ENCODE results near the gene ZMYND10. TPM values are rescaled to one million over a fixed set of nuclear protein-coding genes. Genes with fewer than 3 reads are reported as not detected.

ZMYND10 gene
- total RNA-seq, 2 experiments from 2014 or later = 1.7 to 2.8 TPM

- Histone ChIP-seq H3K4me3 (ENCODE audit: low read depth, low read length, poor library complexity, severe bottlenecking) (peak within 1 kb of the TSS; percentile 39), H3K4me1 (ENCODE audit: insufficient read depth, low read length, poor library complexity, severe bottlenecking) (peaks cover 44% of the 10 kb centered on the region), H3K27ac (ENCODE audit: low read depth, low read length, poor library complexity, severe bottlenecking) (no peak within 1 kb of the TSS), H2AFZ (ENCODE audit: low read length) (peak within 1 kb of the TSS; percentile 70), H3K9me3 (ENCODE audit: low read length) (no peaks in the 10 kb centered on the region), H3K79me2 (ENCODE audit: insufficient read depth, low read depth, low read length) (peaks cover 19% of the 10 kb centered on the region), H3K9me2 (ENCODE audit: insufficient read depth, low read length) (no peaks in the 10 kb centered on the region), H3K4me2 (ENCODE audit: low read length) (peak within 1 kb of the TSS; percentile 83), H3K36me3 (ENCODE audit: insufficient read depth, low read length) (peaks cover 11% of the 10 kb centered on the region), H4K20me1 (ENCODE audit: insufficient read depth, low read length) (no peaks in the 10 kb centered on the region; the same call in 1 of the 2 replicates)
- ChIA-PET POLR2A (interaction anchor here (0.6 to 0.8 kb wide), 2 partner anchors 10 to 64 kb away, joined by 3 to 4 read pairs; partner anchors contain the start of genes CYB561D2 and NPRL2), CTCF (ENCODE audit: unreplicated experiment) (no interaction called here)
- no peak for TF ChIP-seq EZH2phosphoT487 (IDR thresholded peaks at IDR 0.05; ENCODE audit: borderline replicate concordance, low read depth, low read length)
- TF ChIP-seq, protein P1, sequence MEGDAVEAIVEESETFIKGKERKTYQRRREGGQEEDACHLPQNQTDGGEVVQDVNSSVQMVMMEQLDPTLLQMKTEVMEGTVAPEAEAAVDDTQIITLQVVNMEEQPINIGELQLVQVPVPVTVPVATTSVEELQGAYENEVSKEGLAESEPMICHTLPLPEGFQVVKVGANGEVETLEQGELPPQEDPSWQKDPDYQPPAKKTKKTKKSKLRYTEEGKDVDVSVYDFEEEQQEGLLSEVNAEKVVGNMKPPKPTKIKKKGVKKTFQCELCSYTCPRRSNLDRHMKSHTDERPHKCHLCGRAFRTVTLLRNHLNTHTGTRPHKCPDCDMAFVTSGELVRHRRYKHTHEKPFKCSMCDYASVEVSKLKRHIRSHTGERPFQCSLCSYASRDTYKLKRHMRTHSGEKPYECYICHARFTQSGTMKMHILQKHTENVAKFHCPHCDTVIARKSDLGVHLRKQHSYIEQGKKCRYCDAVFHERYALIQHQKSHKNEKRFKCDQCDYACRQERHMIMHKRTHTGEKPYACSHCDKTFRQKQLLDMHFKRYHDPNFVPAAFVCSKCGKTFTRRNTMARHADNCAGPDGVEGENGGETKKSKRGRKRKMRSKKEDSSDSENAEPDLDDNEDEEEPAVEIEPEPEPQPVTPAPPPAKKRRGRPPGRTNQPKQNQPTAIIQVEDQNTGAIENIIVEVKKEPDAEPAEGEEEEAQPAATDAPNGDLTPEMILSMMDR (conservative IDR thresholded peaks at IDR 0.05; ENCODE audit: low read length) = no peak
- intact Hi-C loops (cut with micrococcal nuclease; ENCODE audit: unreplicated experiment) = no loop called here
- peak; percentile 52 for DNase-seq (ENCODE audit: low spot score)
- BruUV-seq (replicated peaks) = no TSS peak
Observed at GRCh38 chr3:50340448-50341329, 4.8 kb downstream of the ZMYND10 start, which contains the start of gene RASSF1. Gene RASSF1 (minus strand): TSS chr3:50340836. CDS start chr3:50340805, 31 bp downstream.

GRCh38 chr3:50340147-50340447 lies 5.4 kb downstream of the ZMYND10 start:
- Histone ChIP-seq H3K27ac (ENCODE audit: low read depth, low read length, poor library complexity, severe bottlenecking) (no peak overlapping the region), H3K9me2 (ENCODE audit: insufficient read depth, low read length) (no peaks in the 10 kb centered on the region), H3K36me3 (ENCODE audit: insufficient read depth, low read length) (peaks cover 14% of the 10 kb centered on the region), H2AFZ (ENCODE audit: low read length) (peak overlapping the region; percentile 70; the same call in 1 of the 2 replicates), H4K20me1 (ENCODE audit: insufficient read depth, low read length) (no peaks in the 10 kb centered on the region; the same call in 1 of the 2 replicates), H3K4me2 (ENCODE audit: low read length) (peak overlapping the region; percentile 83; the same call in 1 of the 2 replicates), H3K4me1 (ENCODE audit: insufficient read depth, low read length, poor library complexity, severe bottlenecking) (peaks cover 44% of the 10 kb centered on the region), H3K4me3 (ENCODE audit: low read depth, low read length, poor library complexity, severe bottlenecking) (peak overlapping the region; percentile 39), H3K9me3 (ENCODE audit: low read length) (no peaks in the 10 kb centered on the region), H3K79me2 (ENCODE audit: insufficient read depth, low read depth, low read length) (peaks cover 25% of the 10 kb centered on the region)
- DNase-seq (ENCODE audit: low spot score) = no peak
- BruUV-seq (replicated peaks) = no TSS peak
- intact Hi-C loops (cut with micrococcal nuclease; ENCODE audit: unreplicated experiment) = no loop called here
- TF ChIP-seq, protein P1 (conservative IDR thresholded peaks at IDR 0.05; ENCODE audit: low read length) = no peak
- no peak for TF ChIP-seq EZH2phosphoT487 (IDR thresholded peaks at IDR 0.05; ENCODE audit: borderline replicate concordance, low read depth, low read length)
- ChIA-PET POLR2A (interaction anchor here (0.6 to 0.8 kb wide), 2 partner anchors 10 to 65 kb away, joined by 3 to 4 read pairs; partner anchors contain the start of genes CYB561D2 and NPRL2), CTCF (ENCODE audit: unreplicated experiment) (no interaction called here)

Data from OCI-LY7 (cell line).